ENCODE data around the gene PIK3CA.

The PIK3CA gene

GRCh38 chr3:179276743-179277142 lies 128.6 kb downstream of the PIK3CA start:
- no peak overlapping the region for H3K27ac ChIP-seq
- TF ChIP-seq ZFX (IDR thresholded peaks at IDR 0.05; ENCODE audit: borderline replicate concordance) = no peak
- no peak for TF ChIP-seq CTCF (IDR thresholded peaks at IDR 0.05)

- no peak overlapping the region for H3K27ac ChIP-seq
- TF ChIP-seq ZFX (IDR thresholded peaks at IDR 0.05; ENCODE audit: borderline replicate concordance) = no peak
These were observed 130.0 kb downstream of the PIK3CA start for GRCh38 chr3:179278151-179278550.

GRCh38 chr3:179278932-179279693 lies 131.0 kb downstream of the PIK3CA start:
- TF ChIP-seq ZFX (IDR thresholded peaks at IDR 0.05; ENCODE audit: borderline replicate concordance) (no peak), CTCF (IDR thresholded peaks at IDR 0.05) (no peak)

DNA sequence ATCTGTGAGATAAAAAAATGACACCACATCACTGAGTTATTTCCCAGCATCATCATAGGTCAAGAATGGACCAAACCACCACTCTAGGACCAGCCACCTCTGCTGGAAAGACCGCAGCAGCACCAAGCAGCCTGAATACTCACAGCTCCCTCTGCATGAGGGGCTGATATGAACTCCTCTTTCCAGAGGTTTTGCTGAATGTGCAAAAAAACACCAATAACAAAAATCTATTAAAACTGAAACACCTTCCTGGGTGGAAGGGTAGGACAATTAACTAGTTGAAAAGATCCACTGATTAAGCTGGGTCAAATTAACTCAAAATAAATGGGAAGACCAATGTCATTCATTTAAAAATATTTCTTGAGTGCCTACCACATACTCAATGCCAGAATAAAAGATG lies 131.7 kb downstream of the PIK3CA start:
- TF ChIP-seq ZFX (IDR thresholded peaks at IDR 0.05; ENCODE audit: borderline replicate concordance) (no peak), CTCF (IDR thresholded peaks at IDR 0.05) (no peak)

More at GRCh38 chr3:179278932-179279693, 131.0 kb downstream of the PIK3CA start:
- H3K27ac ChIP-seq = no peak overlapping the region

GRCh38 chr3:179281825-179282224 lies 133.7 kb downstream of the PIK3CA start:
- no peak for TF ChIP-seq CTCF (IDR thresholded peaks at IDR 0.05)
- no peak overlapping the region for H3K27ac ChIP-seq

More for the DNA sequence above, 131.7 kb downstream of the PIK3CA start:
- H3K27ac ChIP-seq = no peak overlapping the region

DNA sequence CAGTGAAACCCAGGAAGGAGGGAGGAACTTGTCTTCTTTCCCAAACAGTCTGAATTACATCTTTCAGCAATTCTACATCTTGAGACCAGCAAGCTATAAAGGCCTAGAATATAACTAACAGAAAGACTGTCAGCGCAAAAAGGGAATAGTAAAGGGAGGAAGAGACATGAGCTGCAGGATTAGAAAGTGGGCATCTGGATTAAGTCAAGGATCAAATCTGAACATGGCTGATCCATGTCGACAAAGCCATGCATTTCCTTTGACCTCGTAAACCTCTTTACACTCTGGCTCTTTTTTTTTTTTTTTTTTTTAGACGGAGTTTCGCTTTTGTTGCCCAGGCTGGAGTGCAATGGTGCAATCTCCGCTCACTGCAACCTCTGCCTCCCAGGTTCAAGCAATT lies 138.2 kb downstream of the PIK3CA start:
- H3K27ac ChIP-seq = no peak overlapping the region
- TF ChIP-seq ZFX (IDR thresholded peaks at IDR 0.05; ENCODE audit: borderline replicate concordance) (no peak), CTCF (IDR thresholded peaks at IDR 0.05) (no peak)

GRCh38 chr3:179288845-179289244 lies 140.7 kb downstream of the PIK3CA start:
- TF ChIP-seq CTCF (IDR thresholded peaks at IDR 0.05) (no peak), ZFX (IDR thresholded peaks at IDR 0.05; ENCODE audit: borderline replicate concordance) (no peak)
- H3K27ac ChIP-seq = no peak overlapping the region

DNA sequence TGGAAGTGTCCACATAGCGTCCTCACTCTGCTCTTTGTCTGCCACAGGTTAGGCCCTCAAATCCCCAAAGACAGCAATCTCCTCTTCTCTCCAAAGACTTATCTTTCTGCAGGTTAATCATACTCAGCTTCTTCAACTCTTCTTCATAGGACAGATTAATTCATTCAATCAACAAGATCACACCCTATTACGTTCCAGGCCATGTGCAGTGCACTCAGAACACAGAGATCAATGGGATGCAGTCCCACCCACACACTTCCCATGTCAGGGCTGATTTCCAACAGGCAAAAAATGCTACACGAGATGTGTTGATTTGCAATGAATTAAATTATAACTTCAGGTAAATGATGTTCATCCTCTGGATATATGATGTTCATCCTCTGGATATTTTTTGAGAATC lies 141.1 kb downstream of the PIK3CA start:
- H3K27ac ChIP-seq = no peak overlapping the region
- TF ChIP-seq CTCF (IDR thresholded peaks at IDR 0.05) = no peak
- TF ChIP-seq ZFX (IDR thresholded peaks at IDR 0.05; ENCODE audit: borderline replicate concordance) = no peak

Measured in 22Rv1 (cell line).